Measurements from ENCODE around the gene TRDN. TPM values are rescaled to one million over a fixed set of nuclear protein-coding genes. Genes with fewer than 3 reads are reported as not detected.
"Not testable (repeated sequence)": the region's sequence is repeated elsewhere in the genome, so short reads cannot be mapped to it uniquely, and the experiment has no call there.

Gene TRDN
- total RNA-seq, 1 donor from 2014 or later, result under 0.01 TPM

- FAIRE-seq (no peak), DNase-seq (ENCODE audit: low spot score in 2 of 2) (no peak)
These were observed 304.7 kb downstream of the TRDN start for GRCh38 chr6:123332070-123332469.

GRCh38 chr6:123329337-123329736 lies 307.4 kb downstream of the TRDN start:
- FAIRE-seq (no peak), DNase-seq (ENCODE audit: low spot score in 2 of 2) (no peak)

GRCh38 chr6:123323452-123324329 lies 313.1 kb downstream of the TRDN start:
- FAIRE-seq, result no peak

GRCh38 chr6:123321020-123321419 lies 315.7 kb downstream of the TRDN start:
- no peak for DNase-seq (ENCODE audit: low spot score in 2 of 2)
- FAIRE-seq, result no peak

More at GRCh38 chr6:123323452-123324329, 313.1 kb downstream of the TRDN start:
- DNase-seq (ENCODE audit: low spot score in 2 of 2), result no peak

- DNase-seq (ENCODE audit: low spot score in 2 of 2), result peak in 1 of 2 donors; percentile 1
- peak; percentile 99 for FAIRE-seq
These were observed 319.9 kb downstream of the TRDN start for GRCh38 chr6:123316733-123317323.

- FAIRE-seq, result not testable (repeated sequence)
These were observed 322.3 kb downstream of the TRDN start for GRCh38 chr6:123314459-123314858.

GRCh38 chr6:123309130-123309529 lies 327.6 kb downstream of the TRDN start:
- DNase-seq (ENCODE audit: low spot score in 2 of 2), result no peak
- FAIRE-seq, result no peak

More at GRCh38 chr6:123314459-123314858, 322.3 kb downstream of the TRDN start:
- not testable (repeated sequence) for DNase-seq (ENCODE audit: low spot score in 2 of 2)

- no peak for DNase-seq (ENCODE audit: low spot score in 2 of 2)
These were observed 330.4 kb downstream of the TRDN start for GRCh38 chr6:123306334-123306733.

GRCh38 chr6:123295672-123296071 lies 341.1 kb downstream of the TRDN start:
- no peak for FAIRE-seq
- DNase-seq (ENCODE audit: low spot score in 2 of 2), result no peak

More at GRCh38 chr6:123306334-123306733, 330.4 kb downstream of the TRDN start:
- no peak for FAIRE-seq

- FAIRE-seq, result no peak
These were observed 341.6 kb downstream of the TRDN start for GRCh38 chr6:123295181-123295580.

GRCh38 chr6:123288649-123289048 lies 348.1 kb downstream of the TRDN start:
- no peak for DNase-seq (ENCODE audit: low spot score in 2 of 2)
- no peak for FAIRE-seq

More at GRCh38 chr6:123295181-123295580, 341.6 kb downstream of the TRDN start:
- DNase-seq (ENCODE audit: low spot score in 2 of 2), result no peak

- FAIRE-seq, result no peak
- DNase-seq (ENCODE audit: low spot score in 2 of 2), result no peak
These were observed 360.2 kb downstream of the TRDN start for GRCh38 chr6:123276546-123276980.

- FAIRE-seq (no peak), DNase-seq (ENCODE audit: low spot score in 2 of 2) (no peak)
These were observed 372.8 kb downstream of the TRDN start for GRCh38 chr6:123263981-123264380.

- FAIRE-seq (no peak), DNase-seq (ENCODE audit: low spot score in 2 of 2) (no peak)
These were observed 396.1 kb downstream of the TRDN start for GRCh38 chr6:123240626-123241025.

GRCh38 chr6:123233336-123233735 lies 403.4 kb downstream of the TRDN start:
- no peak for FAIRE-seq
- no peak for DNase-seq (ENCODE audit: low spot score in 2 of 2)

- DNase-seq (ENCODE audit: low spot score in 2 of 2); FAIRE-seq: not testable (repeated sequence)
These were observed 409.0 kb downstream of the TRDN start for GRCh38 chr6:123227789-123228188.

GRCh38 chr6:123226398-123226797 lies 410.4 kb downstream of the TRDN start:
- DNase-seq (ENCODE audit: low spot score in 2 of 2), result no peak
- FAIRE-seq, result no peak

- DNase-seq (ENCODE audit: low spot score in 2 of 2) (no peak), FAIRE-seq (no peak)
These were observed 412.7 kb downstream of the TRDN start for GRCh38 chr6:123224077-123224476.

GRCh38 chr6:123223461-123223860 lies 413.3 kb downstream of the TRDN start:
- FAIRE-seq (no peak), DNase-seq (ENCODE audit: low spot score in 2 of 2) (no peak)

- DNase-seq (ENCODE audit: low spot score in 2 of 2) (no peak), FAIRE-seq (no peak)
These were observed 421.5 kb downstream of the TRDN start for GRCh38 chr6:123215211-123215610.

GRCh38 chr6:123214433-123214832 lies 422.3 kb downstream of the TRDN start:
- DNase-seq (ENCODE audit: low spot score in 2 of 2) (no peak), FAIRE-seq (no peak)

GRCh38 chr6:123213921-123214320 lies 422.8 kb downstream of the TRDN start:
- DNase-seq (ENCODE audit: low spot score in 2 of 2), result no peak
- no peak for FAIRE-seq

Data from frontal cortex (tissue), 4 donors.